Activated naive CD4-positive, alpha-beta T cell treated with anti-CD3 and anti-CD28 coated beads, Interleukin-2, amount 50 U/mL, for 24 hours (primary cell): ENCODE measurements around the gene CALY.

Source experiments
- H3K27ac Mint-ChIP-seq: one replicate; pipeline ENCODE4 v1.8.0; 2021; ENCODE audit warnings: mild to moderate bottlenecking, mixed read lengths
- H3K27me3 Mint-ChIP-seq: one replicate; pipeline ENCODE4 v1.8.0; 2021; ENCODE audit warnings: mixed read lengths
- H3K36me3 Mint-ChIP-seq: one replicate; pipeline ENCODE4 v1.8.0; 2021; ENCODE audit warnings: mixed read lengths
- H3K4me1 Mint-ChIP-seq: one replicate; pipeline ENCODE4 v1.8.0; 2021; ENCODE audit warnings: mixed read lengths
- H3K4me3 Mint-ChIP-seq: one replicate; pipeline ENCODE4 v1.8.0; 2021; ENCODE audit warnings: mild to moderate bottlenecking, mixed read lengths
- H3K9me3 Mint-ChIP-seq: one replicate; pipeline ENCODE4 v1.8.0; 2021; ENCODE audit warnings: mixed read lengths

CALY gene

GRCh38 chr10:133299738-133300137 lies 37.0 kb downstream of the CALY start:
- peaks cover 17% of the 10 kb centered on the region for H3K4me1 Mint-ChIP-seq
- peaks cover 17% of the 10 kb centered on the region for H3K36me3 Mint-ChIP-seq
- no peaks in the 10 kb centered on the region for H3K9me3 Mint-ChIP-seq
- no peaks in the 10 kb centered on the region for H3K27me3 Mint-ChIP-seq
- H3K27ac Mint-ChIP-seq, result no peak overlapping the region
- H3K4me3 Mint-ChIP-seq, result no peak overlapping the region

DNA sequence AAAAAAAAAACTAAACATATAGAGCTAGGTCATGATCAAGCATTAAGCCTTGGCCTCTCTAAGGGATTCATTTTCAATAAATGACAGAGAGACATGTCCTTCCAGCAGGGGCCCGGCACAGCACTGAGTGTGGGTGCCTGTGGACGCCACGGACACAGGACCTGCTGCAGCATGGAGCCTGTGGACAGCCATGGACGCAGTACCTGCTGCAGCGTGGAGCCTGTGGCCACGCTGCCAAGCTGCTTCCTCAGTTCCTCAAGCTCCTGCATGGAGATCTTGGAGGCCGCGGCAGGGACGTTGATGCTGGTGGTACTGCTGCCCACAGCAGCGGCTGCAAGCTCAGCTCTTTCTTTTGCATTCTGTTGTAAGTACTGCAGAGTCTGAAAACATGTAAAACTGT lies 37.5 kb downstream of the CALY start:
- Mint-ChIP-seq H3K36me3 (peaks cover 21% of the 10 kb centered on the region), H3K27ac (no peak overlapping the region), H3K9me3 (no peaks in the 10 kb centered on the region), H3K4me3 (no peak overlapping the region), H3K27me3 (no peaks in the 10 kb centered on the region), H3K4me1 (peaks cover 14% of the 10 kb centered on the region)

GRCh38 chr10:133298466-133298865 lies 38.2 kb downstream of the CALY start:
- Mint-ChIP-seq H3K27me3 (no peaks in the 10 kb centered on the region), H3K9me3 (no peaks in the 10 kb centered on the region), H3K4me1 (peaks cover 6% of the 10 kb centered on the region), H3K36me3 (peaks cover 21% of the 10 kb centered on the region), H3K4me3 (no peak overlapping the region), H3K27ac (no peak overlapping the region)

DNA sequence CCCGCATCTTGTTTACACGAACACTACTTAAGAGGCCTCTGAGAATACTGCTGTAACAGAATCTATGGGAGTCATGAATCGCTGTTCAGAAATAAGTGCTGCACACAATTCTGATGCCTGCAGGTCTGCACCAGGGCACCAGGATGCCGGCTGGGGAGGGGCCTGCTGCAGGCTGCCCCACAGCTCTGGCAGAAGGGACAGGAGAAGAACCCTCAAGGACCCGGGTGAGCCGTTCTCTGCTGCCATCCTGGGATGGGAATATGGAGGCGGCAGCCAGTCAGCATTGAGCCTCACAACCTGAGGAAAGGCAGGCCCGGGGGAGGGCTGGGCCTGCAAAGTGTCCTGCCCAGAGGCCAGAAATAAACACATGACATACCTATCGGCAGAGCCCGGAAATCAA lies 39.2 kb downstream of the CALY start:
- Mint-ChIP-seq H3K4me3 (no peak overlapping the region), H3K9me3 (no peaks in the 10 kb centered on the region), H3K4me1 (peaks cover 2% of the 10 kb centered on the region)

GRCh38 chr10:133295426-133296320 lies 41.0 kb downstream of the CALY start:
- Mint-ChIP-seq H3K9me3 (no peaks in the 10 kb centered on the region), H3K36me3 (peaks cover 19% of the 10 kb centered on the region), H3K27me3 (no peaks in the 10 kb centered on the region), H3K4me1 (no peaks in the 10 kb centered on the region), H3K4me3 (no peak overlapping the region), H3K27ac (no peak overlapping the region)

More for the DNA sequence above, 39.2 kb downstream of the CALY start:
- Mint-ChIP-seq H3K27ac (no peak overlapping the region), H3K36me3 (peaks cover 21% of the 10 kb centered on the region), H3K27me3 (no peaks in the 10 kb centered on the region)

GRCh38 chr10:133294189-133294588 lies 42.5 kb downstream of the CALY start:
- no peaks in the 10 kb centered on the region for H3K27me3 Mint-ChIP-seq
- H3K4me1 Mint-ChIP-seq, result no peaks in the 10 kb centered on the region
- no peaks in the 10 kb centered on the region for H3K9me3 Mint-ChIP-seq
- H3K4me3 Mint-ChIP-seq, result no peak overlapping the region
- H3K27ac Mint-ChIP-seq, result no peak overlapping the region
- H3K36me3 Mint-ChIP-seq, result peaks cover 14% of the 10 kb centered on the region

DNA sequence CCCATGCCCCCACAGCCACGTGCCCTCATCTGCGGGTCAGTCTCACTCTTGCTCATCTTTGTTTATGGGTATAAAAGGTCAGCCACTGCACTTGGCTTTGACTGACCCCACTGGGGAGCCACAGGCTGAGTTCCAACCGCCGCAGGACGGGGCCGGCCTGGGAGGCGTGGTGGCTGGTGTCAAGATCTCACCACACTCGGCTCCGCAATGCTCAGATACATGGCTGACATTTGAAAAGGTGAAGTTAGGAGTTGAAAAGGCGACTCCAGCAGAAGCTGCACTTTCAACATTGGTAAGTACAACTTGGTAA lies 42.9 kb downstream of the CALY start:
- Mint-ChIP-seq H3K4me1 (no peaks in the 10 kb centered on the region), H3K4me3 (no peak overlapping the region), H3K9me3 (no peaks in the 10 kb centered on the region), H3K27ac (no peak overlapping the region), H3K27me3 (no peaks in the 10 kb centered on the region), H3K36me3 (peaks cover 13% of the 10 kb centered on the region)

DNA sequence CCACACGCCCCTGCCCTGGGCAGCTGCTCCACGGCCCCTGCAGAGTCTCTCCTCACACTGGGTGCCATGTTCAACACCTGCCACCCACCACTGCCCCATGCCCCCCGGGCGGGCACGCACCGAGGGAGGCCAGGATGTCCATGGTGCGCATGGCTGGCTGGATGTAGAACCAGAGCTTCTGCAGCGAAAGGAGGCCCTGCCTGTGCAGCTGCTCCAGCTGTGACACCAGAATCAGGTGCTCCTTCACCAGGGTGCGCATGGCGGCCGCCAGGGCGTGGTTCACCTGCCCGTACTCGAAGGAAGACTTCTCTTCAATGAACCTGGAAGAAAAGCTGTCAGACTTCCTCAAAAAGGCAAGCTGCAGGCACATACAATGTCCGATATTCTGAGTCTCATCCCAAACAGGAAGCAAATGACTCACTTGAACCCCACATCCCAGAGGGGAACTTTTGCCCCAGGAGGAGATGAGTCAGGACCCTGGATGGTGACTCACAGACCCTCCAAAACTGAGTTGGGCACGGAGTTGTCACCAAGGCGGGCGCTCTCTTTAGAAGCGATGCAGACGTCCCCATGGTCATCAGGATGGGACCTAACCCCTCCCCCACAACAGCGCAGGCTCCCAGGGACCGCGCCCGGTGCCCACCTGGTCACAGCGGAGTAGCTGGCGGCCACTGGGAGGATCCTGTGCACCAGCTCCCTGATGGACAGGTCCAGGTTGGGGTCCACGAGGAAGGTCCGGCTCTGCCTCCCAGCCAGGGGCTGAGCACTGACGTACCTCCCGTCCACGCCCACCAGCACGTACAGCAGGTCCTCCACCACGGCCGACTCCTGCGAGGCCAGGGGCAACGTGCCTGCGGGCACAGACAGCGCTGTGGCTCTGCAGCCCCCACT lies 43.5 kb downstream of the CALY start:
- no peak overlapping the region for H3K4me3 Mint-ChIP-seq
- peaks cover 11% of the 10 kb centered on the region for H3K36me3 Mint-ChIP-seq
- no peaks in the 10 kb centered on the region for H3K4me1 Mint-ChIP-seq
- H3K27ac Mint-ChIP-seq, result no peak overlapping the region
- H3K9me3 Mint-ChIP-seq, result no peaks in the 10 kb centered on the region
- no peaks in the 10 kb centered on the region for H3K27me3 Mint-ChIP-seq

- peaks cover 8% of the 10 kb centered on the region for H3K36me3 Mint-ChIP-seq
- no peak overlapping the region for H3K4me3 Mint-ChIP-seq
- H3K27ac Mint-ChIP-seq, result no peak overlapping the region
- no peaks in the 10 kb centered on the region for H3K27me3 Mint-ChIP-seq
- H3K9me3 Mint-ChIP-seq, result no peaks in the 10 kb centered on the region
- H3K4me1 Mint-ChIP-seq, result peaks cover 6% of the 10 kb centered on the region
Observed at GRCh38 chr10:133289761-133290160, 46.9 kb downstream of the CALY start.

DNA sequence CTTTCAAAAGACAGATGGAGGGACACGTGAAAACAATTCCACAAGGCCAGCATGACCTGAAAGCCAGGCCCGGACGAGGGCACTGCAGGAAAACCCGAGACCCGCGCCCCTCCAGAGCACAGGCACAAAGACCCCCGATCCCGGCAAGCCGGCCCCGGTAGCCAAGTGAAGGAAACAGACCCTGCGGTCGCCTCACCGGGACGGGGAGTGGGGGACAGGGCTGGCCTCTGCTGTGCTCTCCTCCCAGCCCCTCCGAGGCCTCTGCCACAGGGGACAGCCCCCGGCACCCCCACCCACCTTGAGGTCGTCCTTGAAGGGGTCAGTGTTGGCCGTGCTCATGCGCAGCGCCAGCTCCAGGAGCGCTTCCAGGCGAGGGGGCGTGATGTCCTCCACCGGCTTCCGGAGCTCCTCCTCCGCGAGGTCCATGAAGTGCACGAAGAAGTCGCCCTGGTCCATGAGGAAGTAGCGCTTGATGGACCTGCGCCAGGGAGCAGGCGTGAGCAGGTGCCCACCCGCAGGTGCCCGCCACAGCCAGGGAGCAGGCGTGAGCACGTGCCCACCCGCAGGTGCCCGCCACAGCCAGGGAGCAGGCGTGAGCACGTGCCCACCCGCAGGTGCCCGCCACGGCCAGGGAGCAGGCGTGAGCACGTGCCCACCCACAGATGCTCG lies 48.7 kb downstream of the CALY start:
- Mint-ChIP-seq H3K27ac (no peak overlapping the region), H3K27me3 (no peaks in the 10 kb centered on the region), H3K4me1 (peaks cover 6% of the 10 kb centered on the region), H3K4me3 (no peak overlapping the region), H3K36me3 (peaks cover 7% of the 10 kb centered on the region), H3K9me3 (no peaks in the 10 kb centered on the region)

DNA sequence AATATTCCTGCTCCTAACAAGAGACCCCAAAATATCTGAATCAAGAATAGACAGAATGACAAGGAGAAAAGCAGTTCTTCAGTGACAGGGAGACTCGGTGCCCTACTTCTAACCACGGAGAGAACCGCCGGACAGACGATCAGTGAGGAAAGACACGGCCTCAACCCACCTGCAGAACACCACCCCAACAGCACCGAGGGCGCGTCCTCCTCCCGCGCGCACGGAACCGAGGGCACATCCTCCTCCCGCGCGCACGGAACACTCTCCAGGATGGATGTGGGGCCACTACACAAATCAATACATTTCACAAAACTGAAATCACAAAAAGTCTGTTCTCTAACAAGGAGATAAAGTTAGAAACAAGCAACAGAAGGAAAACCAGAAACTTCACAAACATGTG lies 50.3 kb downstream of the CALY start:
- Mint-ChIP-seq H3K27ac (no peak overlapping the region), H3K27me3 (no peaks in the 10 kb centered on the region), H3K9me3 (no peaks in the 10 kb centered on the region), H3K36me3 (peaks cover 10% of the 10 kb centered on the region), H3K4me1 (peaks cover 6% of the 10 kb centered on the region), H3K4me3 (no peak overlapping the region)

GRCh38 chr10:133285217-133285616 lies 51.5 kb downstream of the CALY start:
- H3K36me3 Mint-ChIP-seq, result peaks cover 10% of the 10 kb centered on the region
- no peaks in the 10 kb centered on the region for H3K9me3 Mint-ChIP-seq
- no peaks in the 10 kb centered on the region for H3K27me3 Mint-ChIP-seq
- H3K4me1 Mint-ChIP-seq, result peaks cover 6% of the 10 kb centered on the region
- no peak overlapping the region for H3K27ac Mint-ChIP-seq
- H3K4me3 Mint-ChIP-seq, result no peak overlapping the region

GRCh38 chr10:133283931-133284330 lies 52.8 kb downstream of the CALY start:
- Mint-ChIP-seq H3K9me3 (no peaks in the 10 kb centered on the region), H3K4me3 (no peak overlapping the region), H3K36me3 (peaks cover 10% of the 10 kb centered on the region), H3K4me1 (peaks cover 6% of the 10 kb centered on the region), H3K27me3 (no peaks in the 10 kb centered on the region), H3K27ac (no peak overlapping the region)

DNA sequence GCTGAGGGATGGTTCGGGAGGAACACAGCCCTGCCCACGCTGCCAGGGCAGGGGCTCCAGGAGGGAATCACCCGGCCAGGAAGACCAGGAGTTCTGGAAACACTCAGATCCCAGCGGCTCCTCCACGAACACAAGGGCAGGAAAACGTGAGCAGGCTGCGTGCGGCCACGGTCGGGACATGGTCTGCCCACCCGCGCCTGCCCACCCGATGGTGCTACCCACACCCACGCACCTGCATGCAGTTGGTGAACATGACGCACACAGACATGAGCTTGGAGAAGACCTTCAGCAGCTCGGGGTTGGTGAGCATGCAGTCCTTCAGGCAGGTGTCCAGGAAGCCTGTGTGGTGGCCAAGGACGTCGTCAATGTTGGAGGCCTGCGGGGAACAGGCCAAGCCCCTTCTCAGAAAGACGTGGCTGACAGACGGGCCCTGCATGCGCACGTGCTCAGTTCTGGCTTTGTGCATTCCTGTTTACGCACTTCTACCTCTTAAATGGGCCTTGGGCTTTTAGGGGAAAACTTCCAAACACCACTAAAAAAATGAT lies 53.8 kb downstream of the CALY start:
- Mint-ChIP-seq H3K4me1 (peaks cover 16% of the 10 kb centered on the region), H3K27me3 (no peaks in the 10 kb centered on the region), H3K27ac (no peak overlapping the region), H3K4me3 (no peak overlapping the region), H3K36me3 (peaks cover 10% of the 10 kb centered on the region), H3K9me3 (no peaks in the 10 kb centered on the region)

GRCh38 chr10:133281628-133282372 lies 54.9 kb downstream of the CALY start:
- Mint-ChIP-seq H3K4me3 (no peak overlapping the region), H3K4me1 (peaks cover 18% of the 10 kb centered on the region), H3K36me3 (peaks cover 6% of the 10 kb centered on the region), H3K27me3 (no peaks in the 10 kb centered on the region), H3K9me3 (no peaks in the 10 kb centered on the region), H3K27ac (no peak overlapping the region)
